B cell (primary cell): ENCODE data around the gene COX10.

Experiments
- EZH2 ChIP-seq: IDR thresholded peaks from 2 replicates; pipeline ENCODE4 v1.6.1; 2012; ENCODE audit warnings: borderline replicate concordance, low read depth, mild to moderate bottlenecking, moderate library complexity, low read length; ENCODE audit not compliant: insufficient read depth, poor library complexity, severe bottlenecking
- TF ChIP-seq, protein P1 (sequence below): fragments of 200-600 bp; IDR thresholded peaks from one replicate; pipeline ENCODE4 v1.8.0; 2022; ENCODE audit warnings: antibody characterized with exemption, mild to moderate bottlenecking

DNA sequence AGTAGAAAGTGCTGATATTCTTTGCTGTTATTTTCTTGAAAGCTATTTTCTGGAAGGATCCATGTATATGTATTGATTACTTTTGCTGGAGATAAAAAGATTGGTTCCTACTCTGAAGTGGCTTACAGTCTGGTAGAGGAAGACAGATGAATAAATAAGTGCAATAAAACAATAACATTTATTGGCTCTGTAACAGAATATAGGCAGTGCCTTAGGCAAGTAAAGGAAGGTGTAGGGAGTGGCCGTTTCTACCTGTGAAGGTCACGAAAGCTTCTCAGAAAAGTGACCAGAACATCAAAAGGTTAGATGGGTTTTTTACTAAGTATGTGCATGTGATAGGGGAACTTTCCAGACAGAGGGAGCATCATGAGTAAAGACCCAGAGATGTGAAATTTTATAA lies 43.1 kb downstream of the COX10 start:
- TF ChIP-seq, protein P1, sequence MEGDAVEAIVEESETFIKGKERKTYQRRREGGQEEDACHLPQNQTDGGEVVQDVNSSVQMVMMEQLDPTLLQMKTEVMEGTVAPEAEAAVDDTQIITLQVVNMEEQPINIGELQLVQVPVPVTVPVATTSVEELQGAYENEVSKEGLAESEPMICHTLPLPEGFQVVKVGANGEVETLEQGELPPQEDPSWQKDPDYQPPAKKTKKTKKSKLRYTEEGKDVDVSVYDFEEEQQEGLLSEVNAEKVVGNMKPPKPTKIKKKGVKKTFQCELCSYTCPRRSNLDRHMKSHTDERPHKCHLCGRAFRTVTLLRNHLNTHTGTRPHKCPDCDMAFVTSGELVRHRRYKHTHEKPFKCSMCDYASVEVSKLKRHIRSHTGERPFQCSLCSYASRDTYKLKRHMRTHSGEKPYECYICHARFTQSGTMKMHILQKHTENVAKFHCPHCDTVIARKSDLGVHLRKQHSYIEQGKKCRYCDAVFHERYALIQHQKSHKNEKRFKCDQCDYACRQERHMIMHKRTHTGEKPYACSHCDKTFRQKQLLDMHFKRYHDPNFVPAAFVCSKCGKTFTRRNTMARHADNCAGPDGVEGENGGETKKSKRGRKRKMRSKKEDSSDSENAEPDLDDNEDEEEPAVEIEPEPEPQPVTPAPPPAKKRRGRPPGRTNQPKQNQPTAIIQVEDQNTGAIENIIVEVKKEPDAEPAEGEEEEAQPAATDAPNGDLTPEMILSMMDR: no peak
- TF ChIP-seq EZH2: no peak
